Activated CD8-positive, alpha-beta memory T cell treated with anti-CD3 and anti-CD28 coated beads, Interleukin-2, amount 10 ng/mL, durations not matched to agents 7 days and 5 days (primary cell): ENCODE measurements around the gene C1GALT1C1L. TPM values are rescaled to one million over a fixed set of nuclear protein-coding genes. Genes with fewer than 3 reads are reported as not detected.
A peak's percentile ranks its signal among the peaks of the same experiment; 100 is the strongest.

Experiments
- ATAC-seq: fragments of 150-1000 bp; cut with Tn5 transposase; one replicate; pipeline ENCODE4 v1.10.0; 2021; ENCODE audit warnings: moderate library complexity
- CTCF ChIA-PET: fragments of 350-600 bp; sonication (Branson Sonifier 250); formaldehyde crosslinking; loops from one replicate; lab custom pipeline; 2021; ENCODE audit warnings: antibody characterized with exemption; lab: Charles Lee
- DNase-seq: peaks from one replicate; pipeline ENCODE4 v3.0.0-alpha.2; 2020
- H3K27ac Mint-ChIP-seq: one replicate; pipeline ENCODE4 v1.8.0; 2021; ENCODE audit warnings: mild to moderate bottlenecking, mixed read lengths
- H3K27me3 Mint-ChIP-seq: one replicate; pipeline ENCODE4 v1.8.0; 2021; ENCODE audit warnings: mixed read lengths
- H3K36me3 Mint-ChIP-seq: one replicate; pipeline ENCODE4 v1.8.0; 2021; ENCODE audit warnings: mild to moderate bottlenecking, mixed read lengths
- H3K4me1 Mint-ChIP-seq: one replicate; pipeline ENCODE4 v1.8.0; 2021; ENCODE audit warnings: mixed read lengths
- H3K4me3 Mint-ChIP-seq: one replicate; pipeline ENCODE4 v1.8.0; 2021; ENCODE audit warnings: mild to moderate bottlenecking, moderate library complexity, mixed read lengths
- H3K9me3 Mint-ChIP-seq: one replicate; pipeline ENCODE4 v1.8.0; 2022; ENCODE audit warnings: low read depth, mixed read lengths
- total RNA-seq, 2 experiments: library from RNA; stranded (reverse); gene quantifications; one replicate each; pipeline ENCODE4 v1.2.3, GENCODE V29; 2021

C1GALT1C1L gene
- under 1 TPM in 1 of 2 experiments, not detected in 1; 0.19 TPM for total RNA-seq

DNA sequence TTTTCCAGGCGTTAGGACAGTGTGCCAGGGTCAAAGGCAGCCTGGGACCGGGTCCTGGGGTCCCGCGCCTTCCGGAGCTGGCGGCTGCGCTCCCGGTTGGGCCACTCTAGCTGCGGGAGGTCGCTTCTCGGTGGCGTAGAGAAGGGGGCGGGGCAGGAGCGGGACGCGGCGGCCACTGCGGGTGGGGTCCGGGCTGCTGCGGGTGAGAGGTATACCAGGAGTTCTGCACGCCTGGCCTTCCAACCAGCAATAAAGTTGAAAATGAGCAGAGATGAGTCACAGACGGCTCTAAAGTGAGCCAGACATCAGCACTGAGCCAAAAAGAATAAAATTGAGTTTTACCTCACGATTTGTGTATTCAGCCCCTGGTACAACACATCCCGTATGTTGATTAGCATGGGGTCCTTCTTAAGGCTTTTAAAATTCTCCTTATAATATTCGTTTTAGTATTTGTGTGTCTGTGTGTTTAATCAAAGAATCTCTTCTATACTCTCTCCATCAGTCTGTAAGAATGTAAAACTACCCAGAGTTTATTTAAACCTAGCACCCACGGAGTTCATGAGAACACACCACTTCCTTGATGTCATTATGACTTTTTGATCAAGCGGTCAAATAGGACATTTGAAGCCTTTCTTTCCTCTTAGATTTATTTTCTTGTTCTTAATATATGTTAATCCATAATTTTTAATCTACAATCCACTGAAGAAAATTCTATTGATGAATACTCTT lies at the start of gene C1GALT1C1L:
TSS of gene C1GALT1C1L (minus strand) at position 108 of the 729 bp plus-strand sequence. CDS start at position 1, 107 bp downstream.
- peaks cover 1% of the 10 kb centered on the region for H3K4me1 Mint-ChIP-seq
- peak within 1 kb of the TSS; percentile 51 for H3K4me3 Mint-ChIP-seq
- H3K9me3 Mint-ChIP-seq: peaks cover 6% of the 10 kb centered on the region
- DNase-seq (no peak), ATAC-seq (peak; percentile 49)
- H3K27me3 Mint-ChIP-seq: peaks cover 33% of the 10 kb centered on the region
- CTCF ChIA-PET: no interaction called here
- no peak within 1 kb of the TSS for H3K27ac Mint-ChIP-seq
- H3K36me3 Mint-ChIP-seq: no peaks in the 10 kb centered on the region

DNA sequence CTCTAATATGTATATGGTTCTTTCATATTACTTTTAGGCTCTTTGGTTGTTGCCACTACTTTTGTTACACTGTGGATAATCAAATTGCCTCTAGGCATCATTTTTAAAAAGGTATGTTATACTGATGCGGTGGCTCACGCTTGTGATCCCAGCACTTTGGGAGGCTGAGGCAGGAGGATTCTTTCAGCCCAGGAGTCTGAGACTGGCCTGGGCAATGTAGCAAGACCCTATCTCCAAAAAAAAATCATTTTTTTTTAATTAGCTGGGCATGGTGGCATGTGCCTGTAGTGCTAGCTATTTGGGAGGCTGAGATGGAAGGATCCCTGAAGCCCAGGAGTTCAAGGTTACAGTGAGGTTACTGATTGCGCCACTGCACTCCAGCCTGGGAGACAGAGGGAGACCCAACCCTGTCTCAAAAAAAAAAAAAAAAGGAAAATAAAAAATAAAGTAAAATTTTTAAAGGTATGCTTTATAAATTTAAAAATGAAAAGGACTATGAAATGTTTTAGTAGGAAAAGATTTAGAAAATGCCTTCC lies 49.5 kb upstream of the C1GALT1C1L start:
- CTCF ChIA-PET: no interaction called here
- no peak overlapping the region for H3K4me3 Mint-ChIP-seq

DNA sequence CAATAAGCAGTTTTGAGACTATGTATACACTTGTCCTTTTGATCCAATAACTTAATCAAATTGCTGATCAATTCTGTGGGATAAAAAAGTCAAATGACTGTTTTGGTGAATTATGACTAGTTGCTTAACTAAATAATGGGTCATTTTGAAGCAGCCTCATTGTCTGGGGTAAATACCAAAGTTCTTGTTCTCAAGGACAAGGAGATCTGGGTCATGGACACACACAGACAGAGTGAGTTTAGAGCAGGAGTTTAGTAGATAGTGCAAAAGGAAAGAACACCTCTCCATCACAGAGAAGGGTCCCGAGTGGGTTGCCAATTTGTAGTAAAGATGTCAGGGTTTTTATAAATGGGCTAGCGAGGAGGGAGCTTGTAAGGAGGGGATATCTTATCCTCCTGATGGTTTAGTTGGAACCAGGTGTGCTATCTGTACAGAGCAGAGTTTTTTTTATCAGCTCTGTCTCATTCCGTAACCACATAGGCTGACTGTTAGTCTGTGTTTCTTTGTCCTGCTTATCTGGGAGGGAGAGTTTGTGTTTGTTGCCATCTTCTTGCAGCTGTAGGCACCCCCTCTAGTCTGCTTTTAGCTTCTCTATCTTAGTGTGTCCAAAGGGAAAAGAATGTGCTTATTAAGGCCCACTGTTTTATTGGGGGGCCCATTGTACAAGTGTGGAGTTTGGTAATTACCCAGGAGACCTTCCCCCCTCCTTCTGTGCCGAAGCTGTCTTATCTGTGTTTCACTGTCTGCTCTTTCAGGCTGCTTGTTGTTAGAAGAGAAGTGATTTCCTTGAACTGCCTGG lies 48.7 kb upstream of the C1GALT1C1L start:
- Mint-ChIP-seq H3K27me3 (peaks cover 14% of the 10 kb centered on the region), H3K27ac (no peak overlapping the region), H3K4me1 (no peaks in the 10 kb centered on the region), H3K4me3 (no peak overlapping the region), H3K9me3 (no peaks in the 10 kb centered on the region), H3K36me3 (no peaks in the 10 kb centered on the region)
- ATAC-seq: no peak
- CTCF ChIA-PET: interaction anchor here (1.1 kb wide), 1 partner anchor 113 kb away, joined by 3 read pairs; no protein-coding TSS in a partner anchor
- no peak for DNase-seq

More for the DNA sequence above, 49.5 kb upstream of the C1GALT1C1L start:
- H3K27ac Mint-ChIP-seq: no peak overlapping the region
- ATAC-seq: no peak
- peaks cover 16% of the 10 kb centered on the region for H3K27me3 Mint-ChIP-seq
- no peaks in the 10 kb centered on the region for H3K9me3 Mint-ChIP-seq
- no peaks in the 10 kb centered on the region for H3K36me3 Mint-ChIP-seq
- H3K4me1 Mint-ChIP-seq: no peaks in the 10 kb centered on the region
- no peak for DNase-seq

DNA sequence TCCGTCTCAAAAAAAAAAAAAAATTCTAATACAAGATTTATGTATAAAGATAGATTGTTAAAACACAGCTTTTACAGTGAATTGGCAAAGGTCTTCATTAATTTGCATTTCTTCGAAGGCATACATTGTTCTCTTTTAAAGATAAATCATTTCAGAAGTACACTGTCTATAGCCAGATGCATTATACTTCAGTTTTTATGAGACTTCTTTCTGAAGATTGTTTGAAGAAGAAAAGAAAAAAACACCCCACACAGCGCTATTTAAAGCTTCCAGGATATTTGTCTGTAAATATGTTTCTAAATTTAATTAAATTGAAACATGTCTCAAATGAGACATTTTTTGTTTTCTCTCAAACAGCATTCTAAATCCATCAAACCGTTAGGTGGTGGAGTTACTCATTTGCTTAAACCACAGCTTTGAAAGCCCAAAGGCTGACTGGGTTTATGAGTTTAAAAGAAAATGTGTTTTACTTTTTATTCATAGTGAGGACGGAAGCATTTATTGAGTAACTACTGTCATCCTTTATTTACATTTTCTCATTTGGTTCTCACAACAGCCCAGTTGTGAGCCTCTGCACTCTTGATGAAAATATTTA lies 42.4 kb upstream of the C1GALT1C1L start:
- Mint-ChIP-seq H3K4me1 (no peaks in the 10 kb centered on the region), H3K9me3 (no peaks in the 10 kb centered on the region), H3K27ac (no peak overlapping the region), H3K4me3 (no peak overlapping the region), H3K36me3 (no peaks in the 10 kb centered on the region), H3K27me3 (peaks cover 21% of the 10 kb centered on the region)
- ATAC-seq: no peak
- CTCF ChIA-PET: no interaction called here
- no peak for DNase-seq

DNA sequence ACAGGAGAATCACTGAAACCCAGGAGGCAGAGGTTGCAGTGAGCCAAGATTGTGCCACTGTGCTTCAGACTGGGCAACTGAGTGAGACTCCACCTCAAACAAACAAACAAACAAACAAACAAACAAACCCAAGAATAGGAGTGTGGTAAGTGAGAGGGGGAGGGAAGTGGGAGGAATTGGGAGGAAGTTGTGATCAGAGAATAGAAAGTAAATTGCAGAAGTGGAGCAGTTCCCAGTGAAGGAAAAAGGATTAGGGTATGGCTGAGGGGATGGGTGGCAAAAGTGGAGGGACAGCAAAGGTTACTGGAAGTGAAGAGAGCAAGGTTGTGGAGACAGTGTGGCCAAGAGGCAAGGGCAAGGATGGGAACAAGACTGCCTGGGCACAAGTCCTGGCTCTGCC lies 41.1 kb upstream of the C1GALT1C1L start:
- Mint-ChIP-seq H3K27me3 (peaks cover 20% of the 10 kb centered on the region), H3K27ac (no peak overlapping the region), H3K4me3 (no peak overlapping the region), H3K9me3 (no peaks in the 10 kb centered on the region), H3K4me1 (no peaks in the 10 kb centered on the region), H3K36me3 (no peaks in the 10 kb centered on the region)
- DNase-seq (no peak), ATAC-seq (no peak)
- CTCF ChIA-PET: no interaction called here

DNA sequence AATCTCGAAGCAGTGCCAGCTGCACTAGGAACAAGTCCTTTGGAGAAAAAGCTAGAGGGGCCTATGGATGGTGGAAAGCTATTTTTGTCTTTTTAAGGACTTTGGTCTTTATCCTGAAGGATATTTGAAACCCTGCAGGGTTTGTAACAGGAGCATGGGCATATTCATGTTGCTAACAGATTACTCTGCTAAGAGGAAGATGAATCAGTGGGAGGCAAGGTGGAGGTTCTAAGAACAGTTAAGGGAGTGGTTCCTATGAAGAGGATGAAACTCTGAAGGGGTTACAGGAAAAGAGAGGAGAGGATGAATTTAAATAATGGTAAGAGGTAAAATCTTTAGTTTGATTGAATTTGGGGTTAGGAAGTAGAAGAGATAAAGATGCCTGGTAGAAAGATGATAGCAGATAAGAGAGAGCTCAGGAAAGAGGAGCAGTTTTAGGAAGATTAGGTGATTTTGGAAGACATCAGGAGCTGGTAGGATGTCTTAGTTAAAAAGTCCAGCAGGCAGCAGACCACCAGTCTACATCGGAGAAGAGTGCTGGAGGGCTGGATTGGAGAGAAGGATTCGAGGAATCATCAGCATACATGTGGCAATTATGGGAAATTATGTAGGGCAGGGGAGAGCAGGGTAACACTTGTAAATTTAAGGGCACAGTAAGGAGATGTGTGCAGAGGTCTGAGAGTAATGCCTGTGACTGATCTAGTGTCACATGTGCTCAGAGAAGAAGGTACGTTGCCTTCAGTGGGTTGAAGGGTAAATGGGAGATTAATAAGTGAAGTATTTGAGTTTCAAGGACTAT lies 39.3 kb upstream of the C1GALT1C1L start:
- Mint-ChIP-seq H3K27ac (no peak overlapping the region), H3K4me1 (no peaks in the 10 kb centered on the region), H3K36me3 (no peaks in the 10 kb centered on the region), H3K9me3 (no peaks in the 10 kb centered on the region), H3K27me3 (peaks cover 24% of the 10 kb centered on the region), H3K4me3 (no peak overlapping the region)
- DNase-seq: no peak
- CTCF ChIA-PET: no interaction called here
- no peak for ATAC-seq

DNA sequence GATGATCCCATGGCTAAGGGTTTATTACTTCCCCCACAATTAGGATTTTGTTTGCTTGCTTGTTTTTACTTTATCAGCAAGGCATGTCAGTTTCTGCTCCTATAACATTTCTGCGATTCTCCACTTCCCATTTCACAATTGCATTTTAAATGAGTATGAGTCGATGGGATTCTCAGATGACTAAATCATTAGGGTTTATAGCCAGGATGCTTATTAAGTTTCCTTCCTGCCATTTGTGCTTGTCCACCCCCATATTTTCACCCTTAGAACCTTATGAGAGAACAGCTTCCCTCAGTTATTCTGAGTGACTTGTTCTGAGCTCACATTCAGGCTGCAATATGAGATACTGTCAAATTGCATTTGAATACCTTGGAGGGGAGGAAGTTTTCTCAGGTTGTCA lies 37.9 kb upstream of the C1GALT1C1L start:
- CTCF ChIA-PET: no interaction called here
- DNase-seq: no peak
- peaks cover 26% of the 10 kb centered on the region for H3K27me3 Mint-ChIP-seq
- no peak overlapping the region for H3K27ac Mint-ChIP-seq
- no peaks in the 10 kb centered on the region for H3K4me1 Mint-ChIP-seq
- H3K4me3 Mint-ChIP-seq: no peak overlapping the region
- no peaks in the 10 kb centered on the region for H3K36me3 Mint-ChIP-seq
- ATAC-seq: no peak
- no peaks in the 10 kb centered on the region for H3K9me3 Mint-ChIP-seq

DNA sequence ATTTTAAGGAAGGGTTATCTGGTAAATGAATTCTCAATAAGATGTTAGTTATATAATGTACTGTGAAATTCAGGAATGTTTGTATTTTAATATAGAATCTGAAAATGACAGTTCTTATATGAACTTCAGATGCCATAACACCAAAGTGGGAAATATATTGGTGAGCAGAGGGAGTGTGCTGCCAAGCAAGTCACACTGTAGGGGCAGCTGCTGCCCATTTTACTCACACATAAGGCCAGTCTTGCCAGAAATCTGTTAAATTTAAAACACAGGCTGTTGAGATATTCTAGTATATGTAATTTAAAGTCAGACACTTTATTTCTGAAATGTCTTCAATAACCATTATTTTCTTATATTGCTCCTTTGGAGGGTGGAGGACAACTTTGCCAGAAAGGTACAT lies 34.6 kb upstream of the C1GALT1C1L start:
- no peak overlapping the region for H3K4me3 Mint-ChIP-seq
- CTCF ChIA-PET: no interaction called here
- H3K36me3 Mint-ChIP-seq: no peaks in the 10 kb centered on the region
- DNase-seq (no peak), ATAC-seq (no peak)
- H3K9me3 Mint-ChIP-seq: no peaks in the 10 kb centered on the region
- H3K27ac Mint-ChIP-seq: no peak overlapping the region
- no peaks in the 10 kb centered on the region for H3K4me1 Mint-ChIP-seq
- H3K27me3 Mint-ChIP-seq: peaks cover 25% of the 10 kb centered on the region

DNA sequence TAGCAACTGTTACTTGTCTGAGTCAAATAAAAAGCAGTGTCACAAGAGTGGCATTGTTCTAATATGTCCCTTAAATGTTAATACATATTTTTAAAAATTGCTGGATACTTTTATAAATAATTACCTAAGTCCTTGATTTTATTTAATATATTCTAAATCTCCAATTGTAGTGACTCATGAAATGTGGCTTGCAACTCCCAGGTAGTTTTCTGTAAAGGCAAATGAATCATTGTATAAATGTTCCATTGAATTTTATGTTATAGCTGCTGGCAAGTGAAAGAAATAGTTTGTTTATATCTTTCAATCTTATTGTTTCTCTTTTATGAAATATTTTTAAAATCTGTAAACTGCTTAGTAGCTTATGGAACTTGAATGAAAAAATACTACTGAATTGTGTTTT lies 32.7 kb upstream of the C1GALT1C1L start:
- H3K27me3 Mint-ChIP-seq: peaks cover 15% of the 10 kb centered on the region
- CTCF ChIA-PET: no interaction called here
- H3K27ac Mint-ChIP-seq: no peak overlapping the region
- H3K9me3 Mint-ChIP-seq: no peaks in the 10 kb centered on the region
- no peak overlapping the region for H3K4me3 Mint-ChIP-seq
- ATAC-seq (no peak), DNase-seq (no peak)
- H3K4me1 Mint-ChIP-seq: no peaks in the 10 kb centered on the region
- H3K36me3 Mint-ChIP-seq: no peaks in the 10 kb centered on the region

DNA sequence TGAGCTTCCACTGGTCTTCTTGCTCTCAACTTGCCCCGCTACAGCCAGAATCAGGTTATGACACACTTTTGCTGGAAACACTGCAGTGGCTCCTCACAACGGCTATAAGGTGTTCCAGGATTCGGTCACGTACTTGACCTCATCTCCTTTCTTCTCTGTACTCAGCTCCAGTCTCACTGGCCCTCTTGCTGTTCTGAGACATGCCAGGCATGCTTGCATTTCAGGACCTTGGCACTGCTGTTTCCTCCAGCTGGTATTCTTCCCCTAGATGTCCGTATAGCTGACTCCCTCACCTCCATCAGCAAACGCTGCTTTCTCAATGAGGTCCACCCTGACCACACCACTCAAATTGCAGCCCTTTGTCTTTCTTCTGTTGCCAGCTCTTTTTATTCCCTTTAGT lies 31.9 kb upstream of the C1GALT1C1L start:
- peaks cover 19% of the 10 kb centered on the region for H3K27me3 Mint-ChIP-seq
- ATAC-seq: no peak
- CTCF ChIA-PET: no interaction called here

DNA sequence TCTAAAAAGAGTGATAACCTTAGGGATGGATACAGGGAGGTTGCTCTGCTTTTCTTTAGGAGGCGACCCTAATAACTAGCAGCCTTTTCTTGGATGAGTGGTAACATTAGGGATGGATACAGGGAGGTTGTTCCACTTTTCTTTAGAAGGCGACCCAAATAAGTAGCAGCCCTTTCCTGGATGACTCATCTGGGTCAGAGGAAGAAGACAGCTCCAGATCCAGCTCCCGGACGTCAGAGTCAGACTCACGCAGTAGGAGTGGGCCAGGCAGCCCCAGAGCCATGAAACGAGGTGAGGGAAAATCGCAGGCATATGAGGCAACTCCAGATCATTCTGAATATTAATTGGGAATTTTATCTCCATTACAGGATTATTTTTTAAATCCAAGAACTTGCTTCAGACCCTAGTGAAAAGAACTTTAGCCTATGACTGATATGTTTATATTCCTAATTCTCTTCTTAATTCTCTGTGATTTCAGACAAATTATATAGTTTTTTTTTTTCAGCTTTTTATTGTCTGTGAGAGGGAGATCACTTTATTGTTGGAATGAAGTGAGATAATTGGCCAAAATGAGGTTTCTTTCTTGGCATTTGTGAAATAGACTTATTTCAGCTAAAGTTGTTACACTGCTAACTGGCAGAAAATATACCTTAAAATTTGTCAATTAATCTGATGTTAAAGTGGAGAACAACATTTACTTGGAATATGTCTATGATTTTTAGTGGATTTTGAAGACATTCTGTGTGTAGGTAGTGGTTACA lies 31.2 kb upstream of the C1GALT1C1L start:
- Mint-ChIP-seq H3K27ac (no peak overlapping the region), H3K4me1 (no peaks in the 10 kb centered on the region)
- CTCF ChIA-PET: no interaction called here

More for the DNA sequence above, 31.9 kb upstream of the C1GALT1C1L start:
- DNase-seq: no peak
- Mint-ChIP-seq H3K27ac (no peak overlapping the region), H3K4me3 (no peak overlapping the region), H3K36me3 (no peaks in the 10 kb centered on the region), H3K4me1 (no peaks in the 10 kb centered on the region), H3K9me3 (no peaks in the 10 kb centered on the region)

DNA sequence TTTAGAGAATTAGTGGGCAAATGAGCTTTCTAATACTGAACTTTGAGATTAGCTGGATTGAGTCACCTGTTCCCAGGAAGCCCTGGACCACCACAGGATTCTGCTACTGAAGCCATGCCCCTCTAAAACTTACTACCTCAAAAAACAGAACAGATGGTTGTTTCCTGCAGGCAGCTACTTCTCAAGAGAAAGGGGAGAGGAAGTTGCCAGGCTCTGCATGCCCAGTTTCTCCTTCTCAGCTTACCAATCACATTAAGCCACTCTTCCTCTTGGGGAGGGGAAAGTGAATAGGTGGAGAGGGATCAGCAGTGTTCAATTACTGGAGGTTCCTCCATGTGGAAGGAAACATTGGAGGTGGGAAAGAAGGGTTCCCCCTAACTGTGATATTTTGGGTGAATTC lies 24.9 kb upstream of the C1GALT1C1L start:
- H3K27ac Mint-ChIP-seq: no peak overlapping the region
- no peaks in the 10 kb centered on the region for H3K4me1 Mint-ChIP-seq
- ATAC-seq (no peak), DNase-seq (no peak)
- H3K9me3 Mint-ChIP-seq: no peaks in the 10 kb centered on the region
- H3K36me3 Mint-ChIP-seq: no peaks in the 10 kb centered on the region
- H3K27me3 Mint-ChIP-seq: peaks cover 26% of the 10 kb centered on the region
- CTCF ChIA-PET: interaction anchor here (0.6 kb wide), 1 partner anchor 1014 kb away, joined by 3 read pairs; no protein-coding TSS in a partner anchor
- no peak overlapping the region for H3K4me3 Mint-ChIP-seq

More for the DNA sequence above, 31.2 kb upstream of the C1GALT1C1L start:
- H3K27me3 Mint-ChIP-seq: peaks cover 20% of the 10 kb centered on the region
- no peak for DNase-seq
- H3K9me3 Mint-ChIP-seq: no peaks in the 10 kb centered on the region
- no peak for ATAC-seq
- H3K4me3 Mint-ChIP-seq: no peak overlapping the region
- no peaks in the 10 kb centered on the region for H3K36me3 Mint-ChIP-seq
